Measurements from ENCODE around the gene GPR132. TPM values are rescaled to one million over a fixed set of nuclear protein-coding genes. Genes with fewer than 3 reads are reported as not detected.

Gene GPR132
- total and polyA plus RNA-seq, 8 donors: 0.14 to 2.3 (median 0.55) TPM

- ATAC-seq (no peak), FAIRE-seq (no peak), DNase-seq (no peak)
- intact Hi-C loops (cut with DNase I): no loop called here
- no peak for TF ChIP-seq CTCF (IDR thresholded peaks at IDR 0.05)
- no peak overlapping the region for H3K4me3 ChIP-seq
- no peaks in the 10 kb centered on the region for H3K27me3 ChIP-seq
- 88 to 92% methylated on average over 14 of the region's 14 CpGs for WGBS, 2 donors
- H3K36me3 ChIP-seq: no peaks in the 10 kb centered on the region
- peaks cover 0 to 3% (median 0%) of the 10 kb centered on the region in 3 donors for H3K4me1 ChIP-seq
- H3K9me3 ChIP-seq: no peaks in the 10 kb centered on the region
- H3K27ac ChIP-seq: no peak overlapping the region
Measured at GRCh38 chr14:105058521-105059034, 6.7 kb downstream of the GPR132 start.

GRCh38 chr14:105056303-105056831, 8.9 kb downstream of the GPR132 start:
- Histone ChIP-seq H3K4me3 (no peak overlapping the region), H3K27me3 (no peaks in the 10 kb centered on the region), H3K27ac (no peak overlapping the region), H3K4me1 (peaks cover 0 to 3% (median 0%) of the 10 kb centered on the region in 3 donors), H3K36me3 (no peaks in the 10 kb centered on the region), H3K9me3 (no peaks in the 10 kb centered on the region)
- DNase-seq: no peak
- no peak for TF ChIP-seq CTCF (IDR thresholded peaks at IDR 0.05)
- intact Hi-C loops (cut with DNase I): no loop called here
- 72 to 76% methylated on average over 22 of the region's 22 CpGs for WGBS, 2 donors
- no peak for ATAC-seq
- FAIRE-seq: no peak

GRCh38 chr14:105055736-105056302, 9.4 kb downstream of the GPR132 start:
- H3K9me3 ChIP-seq: no peaks in the 10 kb centered on the region
- FAIRE-seq: no peak
- no peak for ATAC-seq
- no peaks in the 10 kb centered on the region for H3K27me3 ChIP-seq
- TF ChIP-seq CTCF (IDR thresholded peaks at IDR 0.05): no peak
- no peaks in the 10 kb centered on the region for H3K36me3 ChIP-seq
- WGBS, 2 donors: 64 to 70% methylated on average over 33 of the region's 33 CpGs
- H3K4me1 ChIP-seq: peaks cover 0 to 3% (median 0%) of the 10 kb centered on the region in 3 donors
- DNase-seq: no peak
- no peak overlapping the region for H3K27ac ChIP-seq
- no peak overlapping the region for H3K4me3 ChIP-seq
- intact Hi-C loops (cut with DNase I): no loop called here

GRCh38 chr14:105055334-105055733, 9.9 kb downstream of the GPR132 start:
- Histone ChIP-seq H3K27ac (no peak overlapping the region), H3K4me1 (peaks cover 0 to 3% (median 0%) of the 10 kb centered on the region in 3 donors), H3K36me3 (no peaks in the 10 kb centered on the region), H3K4me3 (no peak overlapping the region), H3K27me3 (no peaks in the 10 kb centered on the region), H3K9me3 (no peaks in the 10 kb centered on the region)
- no peak for TF ChIP-seq CTCF (IDR thresholded peaks at IDR 0.05)
- ATAC-seq (no peak), FAIRE-seq (no peak), DNase-seq (no peak)
- intact Hi-C loops (cut with DNase I): no loop called here
- 66 to 73% methylated on average over 15 of the region's 15 CpGs for WGBS, 2 donors

GRCh38 chr14:105053996-105054395, 11.2 kb downstream of the GPR132 start:
- 88 to 93% methylated on average over 15 of the region's 15 CpGs for WGBS, 2 donors
- intact Hi-C loops (cut with DNase I): no loop called here
- no peak for FAIRE-seq
- no peaks in the 10 kb centered on the region for H3K36me3 ChIP-seq
- H3K4me1 ChIP-seq: no peaks in the 10 kb centered on the region
- no peak for ATAC-seq
- no peak for TF ChIP-seq CTCF (IDR thresholded peaks at IDR 0.05)
- no peak for DNase-seq
- H3K27me3 ChIP-seq: no peaks in the 10 kb centered on the region
- H3K9me3 ChIP-seq: no peaks in the 10 kb centered on the region
- H3K27ac ChIP-seq: no peak overlapping the region
- H3K4me3 ChIP-seq: no peak overlapping the region

Data from pancreas (tissue), 10 donors.